GM18873 (cell line): ENCODE results near the gene FHIT.
"Not testable (repeated sequence)": the region's sequence is repeated elsewhere in the genome, so short reads cannot be mapped to it uniquely, and the experiment has no call there.

ENCODE experiments used
- ATAC-seq: cut with Tn5 transposase; IDR thresholded peaks from one replicate; pipeline ENCODE4 v1.9.1; 2021; ENCODE audit warnings: mild to moderate bottlenecking, moderate library complexity, moderate number of reproducible peaks; ENCODE audit not compliant: unreplicated experiment, low FRiP score

FHIT gene

GRCh38 chr3:61015859-61016258, 235.4 kb downstream of the FHIT start:
- ATAC-seq = no peak

DNA sequence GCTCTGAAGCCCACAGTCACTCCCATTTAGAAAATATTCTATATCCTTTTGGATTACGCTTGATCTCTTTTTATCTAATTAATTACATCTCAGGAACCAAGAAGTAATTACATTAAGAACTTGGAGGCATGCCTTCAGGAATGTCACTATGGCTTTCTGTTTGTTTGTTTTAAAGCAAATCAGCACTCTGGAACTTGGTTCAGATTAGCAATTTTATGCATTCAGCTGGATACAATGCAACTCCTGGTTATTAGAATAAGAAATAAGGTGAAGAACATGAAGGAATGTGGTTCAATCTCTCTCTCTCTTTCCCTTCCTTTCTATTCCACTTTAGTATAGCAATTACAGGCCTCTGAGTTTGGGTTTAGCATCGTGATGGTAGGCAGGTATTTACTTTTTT, 235.8 kb downstream of the FHIT start:
- ATAC-seq = no peak

DNA sequence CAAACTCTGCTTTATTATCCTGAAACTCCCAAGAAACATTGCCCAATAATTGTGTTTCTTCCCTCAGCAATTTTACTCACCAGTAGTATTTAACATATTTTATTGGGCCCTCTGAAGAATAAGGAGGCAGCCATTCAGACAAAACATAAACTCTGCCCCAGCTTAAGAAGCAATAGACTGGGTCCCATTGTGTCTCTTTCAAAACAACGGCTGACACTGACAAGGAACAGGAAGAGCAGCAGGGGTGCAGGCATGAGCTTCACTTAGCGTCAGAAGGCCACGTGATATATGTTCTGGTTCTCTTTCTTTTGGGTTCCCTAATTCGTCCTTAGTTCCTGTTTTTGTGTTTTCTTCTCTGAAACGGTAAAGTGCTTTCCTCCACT, 242.3 kb downstream of the FHIT start:
- no peak for ATAC-seq

- ATAC-seq = no peak
Measured at GRCh38 chr3:61008153-61008997, 242.9 kb downstream of the FHIT start.

DNA sequence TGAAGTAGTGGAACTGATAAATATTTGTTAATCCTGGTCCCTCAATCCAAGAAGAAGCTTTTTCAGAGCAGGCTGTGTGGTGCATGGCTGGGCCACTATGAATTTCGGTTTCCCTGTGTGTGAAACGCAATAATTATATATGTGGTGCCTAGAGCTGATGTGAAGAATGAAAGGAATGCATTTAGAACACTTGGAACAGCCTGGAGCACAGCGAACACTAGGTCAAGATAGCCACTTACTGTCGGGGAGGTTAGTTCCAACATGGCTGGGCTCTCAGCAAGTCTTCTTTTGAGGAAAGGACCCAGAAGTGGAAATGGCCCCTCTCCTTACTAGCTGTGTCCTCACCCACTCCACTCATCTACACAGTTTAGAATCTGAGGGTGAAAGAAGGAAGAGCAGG, 245.7 kb downstream of the FHIT start:
- ATAC-seq = no peak

GRCh38 chr3:60998858-60999257, 252.4 kb downstream of the FHIT start:
- ATAC-seq = no peak

GRCh38 chr3:60992395-60992794, 258.9 kb downstream of the FHIT start:
- no peak for ATAC-seq

DNA sequence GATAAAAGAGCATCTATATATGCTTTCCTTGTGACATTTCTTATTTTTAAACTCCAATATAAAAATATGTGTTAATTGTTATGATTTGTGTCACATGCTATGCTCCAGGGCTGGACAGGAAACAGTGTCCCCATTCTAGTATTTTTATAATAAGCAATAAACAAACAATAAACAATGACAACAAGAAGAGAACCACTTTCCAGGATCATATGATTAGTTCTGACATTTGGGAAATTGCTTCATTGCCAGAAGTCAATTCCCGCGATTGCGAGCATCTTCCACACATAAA, 260.9 kb downstream of the FHIT start:
- ATAC-seq = no peak

DNA sequence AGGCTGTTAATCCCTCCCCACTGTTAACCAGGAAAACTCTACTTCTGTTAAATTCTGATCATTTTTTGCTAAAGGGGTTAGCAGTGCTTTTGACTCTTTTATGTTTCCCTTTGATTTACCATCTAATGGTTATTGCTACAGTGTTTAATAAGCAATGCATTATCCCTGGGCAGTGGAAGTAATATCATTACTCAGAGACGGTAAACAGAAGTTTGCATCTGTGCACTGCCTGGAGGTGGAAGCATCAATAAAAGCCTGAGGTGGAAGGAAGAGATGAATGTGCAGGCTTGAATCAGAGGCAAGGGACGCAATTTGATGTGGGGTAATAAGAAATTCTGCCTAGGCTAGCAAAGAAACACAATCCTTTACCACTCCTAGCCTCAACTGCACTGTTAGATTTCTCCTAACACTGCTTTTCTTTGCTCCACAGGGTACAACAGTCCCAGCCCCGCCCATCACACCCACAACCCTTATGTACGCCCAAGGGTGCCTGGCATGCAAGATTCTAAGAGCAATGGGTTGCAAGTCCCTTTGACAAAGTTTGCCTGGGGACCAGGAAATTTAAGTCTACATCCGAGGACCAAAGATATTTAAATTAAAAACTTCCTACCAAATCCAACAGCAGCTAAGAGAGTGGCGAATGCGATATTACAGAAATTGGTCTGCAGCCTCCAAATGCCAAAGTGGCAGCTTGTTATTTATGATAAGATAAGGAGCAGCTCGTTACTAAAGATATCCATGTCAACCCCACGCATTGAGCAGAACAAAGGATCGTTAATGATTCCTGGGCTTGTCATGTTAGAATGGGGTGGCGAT, 261.4 kb downstream of the FHIT start:
- ATAC-seq = no peak

DNA sequence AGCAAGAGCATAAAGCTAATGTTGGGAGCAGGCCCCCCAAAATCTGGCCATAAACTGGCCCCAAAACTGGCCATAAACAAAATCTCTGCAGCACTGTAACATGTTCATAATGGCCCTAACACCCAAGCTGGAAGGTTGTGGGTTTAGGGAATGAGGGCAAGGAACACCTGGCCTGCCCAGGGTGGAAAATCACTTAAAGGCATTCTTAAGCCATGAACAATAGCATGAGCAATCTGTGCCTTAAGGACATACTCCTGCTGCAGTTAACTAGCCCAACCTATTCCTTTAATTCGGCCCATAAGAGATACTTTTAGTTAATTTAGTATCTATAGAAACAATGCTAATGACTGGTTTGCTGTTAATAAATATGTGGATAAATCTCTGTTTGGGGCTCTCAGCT, 264.1 kb downstream of the FHIT start:
- not testable (repeated sequence) for ATAC-seq

DNA sequence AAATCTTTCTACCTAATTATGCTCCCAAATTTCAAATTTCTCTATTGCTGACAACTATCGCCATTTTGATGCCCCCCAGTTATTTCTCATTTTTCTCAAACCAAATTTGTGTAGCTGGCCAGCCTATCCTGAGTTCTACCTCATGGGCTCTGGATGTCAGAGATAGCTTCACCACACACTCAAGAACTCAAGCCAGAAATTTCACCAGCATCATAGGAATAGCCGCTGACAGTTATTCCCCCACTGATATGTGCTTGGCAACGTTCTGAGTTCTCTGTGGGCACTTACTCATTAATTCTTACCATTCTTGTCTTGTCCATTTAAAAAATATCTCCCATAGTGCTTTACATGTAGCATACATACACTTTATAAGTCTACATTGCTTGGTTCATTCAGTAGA, 264.7 kb downstream of the FHIT start:
- no peak for ATAC-seq

GRCh38 chr3:60983906-60984305, 267.3 kb downstream of the FHIT start:
- no peak for ATAC-seq

- no peak for ATAC-seq
Measured at GRCh38 chr3:60980342-60980692, 270.9 kb downstream of the FHIT start.

- no peak for ATAC-seq
Measured at GRCh38 chr3:60979461-60980341, 271.6 kb downstream of the FHIT start.

DNA sequence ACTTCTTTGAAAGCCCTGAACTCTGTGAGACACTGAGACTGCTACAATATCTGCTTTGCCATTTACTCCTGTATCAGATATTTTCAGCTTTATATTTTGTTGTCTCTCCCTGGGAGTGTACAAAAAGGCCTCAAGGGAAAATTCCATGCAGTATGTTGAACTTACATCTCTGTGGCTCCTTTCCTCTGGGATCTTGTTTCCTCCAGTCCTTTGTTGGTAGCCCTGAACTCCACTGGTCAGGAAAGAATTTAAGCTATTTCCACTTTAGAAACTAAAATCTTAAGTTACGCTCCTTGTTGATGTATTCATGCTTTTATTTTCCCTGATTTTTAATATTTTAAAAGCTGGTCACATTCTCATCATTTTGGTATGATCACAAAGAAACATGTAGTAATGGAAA, 277.9 kb downstream of the FHIT start:
- no peak for ATAC-seq

DNA sequence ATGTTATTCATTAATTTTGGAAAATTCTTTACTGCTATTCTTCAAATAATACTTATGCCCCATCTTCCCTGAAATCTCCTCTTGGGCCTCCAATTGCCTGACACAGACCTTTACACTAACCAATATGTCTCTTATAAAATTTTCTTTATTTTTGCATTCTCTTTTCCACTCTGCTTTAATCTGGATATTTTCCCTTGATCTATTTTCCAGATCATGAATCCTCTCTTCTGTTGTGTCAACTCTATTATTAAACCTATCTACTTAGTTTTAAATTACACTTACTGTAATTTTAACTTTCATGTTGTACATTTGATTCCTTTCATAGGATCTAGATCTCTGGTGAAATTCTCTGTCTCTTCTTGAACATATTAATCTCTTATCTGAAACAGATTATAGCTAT, 278.7 kb downstream of the FHIT start:
- no peak for ATAC-seq

DNA sequence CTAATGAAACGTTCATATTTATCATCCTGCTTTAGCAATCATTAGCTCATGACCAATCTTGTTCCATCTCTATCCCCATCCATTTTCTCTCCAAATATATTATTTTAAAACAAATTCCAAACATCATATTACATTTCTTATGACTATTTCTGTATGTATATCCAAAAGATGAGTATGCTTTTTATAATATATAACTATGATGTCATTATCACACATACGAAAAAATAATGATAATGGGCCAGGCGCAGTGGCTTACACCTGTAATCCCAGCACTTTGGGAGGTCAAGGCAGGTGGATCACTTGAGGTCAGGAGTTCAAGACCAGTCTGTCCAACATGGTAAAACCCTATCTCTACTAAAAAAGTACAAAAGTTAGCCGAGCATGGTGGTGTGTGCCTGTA, 280.4 kb downstream of the FHIT start:
- ATAC-seq = no peak

GRCh38 chr3:60967141-60967540, 284.1 kb downstream of the FHIT start:
- no peak for ATAC-seq

DNA sequence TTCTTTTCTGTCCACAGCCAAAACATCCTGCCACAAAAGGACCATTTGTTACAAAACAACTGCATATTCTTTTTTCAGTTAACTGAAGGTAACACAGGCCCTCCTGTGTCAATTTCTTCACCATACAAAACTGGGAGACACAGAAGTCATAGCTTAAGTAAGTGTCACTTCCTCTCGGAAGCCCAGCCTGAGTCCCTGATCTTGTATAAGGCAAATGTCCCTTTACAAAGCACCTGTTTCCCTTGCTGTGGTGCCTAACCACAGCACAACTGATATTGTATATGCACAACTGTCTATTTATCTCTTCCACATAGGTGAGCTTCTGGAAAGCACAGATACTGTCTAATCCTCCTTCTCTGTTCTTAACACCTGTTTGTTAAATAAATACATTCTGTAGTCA, 293.7 kb downstream of the FHIT start:
- ATAC-seq = no peak

- no peak for ATAC-seq
Measured at GRCh38 chr3:60956729-60957128, 294.5 kb downstream of the FHIT start.

DNA sequence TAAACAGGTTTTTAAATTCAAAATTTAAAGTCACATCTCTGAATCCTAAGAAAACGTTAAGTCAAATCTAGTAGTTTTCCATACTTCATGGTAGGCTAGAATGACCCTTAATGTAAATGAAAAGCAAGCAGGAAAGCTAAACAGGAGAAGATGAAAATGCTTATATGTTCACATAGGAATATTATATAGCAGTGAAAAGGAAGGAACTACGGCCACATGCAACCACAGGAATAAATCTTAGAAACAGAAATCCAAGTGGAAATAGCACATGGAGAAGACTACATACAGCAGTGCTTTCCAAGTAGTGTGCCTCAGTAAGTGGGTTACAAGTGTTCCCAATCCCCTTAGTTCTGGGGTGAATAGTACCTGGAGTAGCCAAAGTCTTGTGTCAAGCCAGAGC, 296.2 kb downstream of the FHIT start:
- ATAC-seq = no peak
